ENCODE data around the gene ACBD6.

The ACBD6 gene

GRCh38 chr1:180521474-180522212 is 19.3 kb upstream of the ACBD6 start (continued):
- TF ChIP-seq, protein P1, sequence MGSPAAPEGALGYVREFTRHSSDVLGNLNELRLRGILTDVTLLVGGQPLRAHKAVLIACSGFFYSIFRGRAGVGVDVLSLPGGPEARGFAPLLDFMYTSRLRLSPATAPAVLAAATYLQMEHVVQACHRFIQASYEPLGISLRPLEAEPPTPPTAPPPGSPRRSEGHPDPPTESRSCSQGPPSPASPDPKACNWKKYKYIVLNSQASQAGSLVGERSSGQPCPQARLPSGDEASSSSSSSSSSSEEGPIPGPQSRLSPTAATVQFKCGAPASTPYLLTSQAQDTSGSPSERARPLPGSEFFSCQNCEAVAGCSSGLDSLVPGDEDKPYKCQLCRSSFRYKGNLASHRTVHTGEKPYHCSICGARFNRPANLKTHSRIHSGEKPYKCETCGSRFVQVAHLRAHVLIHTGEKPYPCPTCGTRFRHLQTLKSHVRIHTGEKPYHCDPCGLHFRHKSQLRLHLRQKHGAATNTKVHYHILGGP (tag by site-specific recombination; IDR thresholded peaks at IDR 0.05) = peak; percentile 87
- peak; percentile 20; the same call in 1 of the 2 replicates for TF ChIP-seq ZNF335 (tag by site-specific recombination; conservative IDR thresholded peaks at IDR 0.05)
- TF ChIP-seq, protein P2, sequence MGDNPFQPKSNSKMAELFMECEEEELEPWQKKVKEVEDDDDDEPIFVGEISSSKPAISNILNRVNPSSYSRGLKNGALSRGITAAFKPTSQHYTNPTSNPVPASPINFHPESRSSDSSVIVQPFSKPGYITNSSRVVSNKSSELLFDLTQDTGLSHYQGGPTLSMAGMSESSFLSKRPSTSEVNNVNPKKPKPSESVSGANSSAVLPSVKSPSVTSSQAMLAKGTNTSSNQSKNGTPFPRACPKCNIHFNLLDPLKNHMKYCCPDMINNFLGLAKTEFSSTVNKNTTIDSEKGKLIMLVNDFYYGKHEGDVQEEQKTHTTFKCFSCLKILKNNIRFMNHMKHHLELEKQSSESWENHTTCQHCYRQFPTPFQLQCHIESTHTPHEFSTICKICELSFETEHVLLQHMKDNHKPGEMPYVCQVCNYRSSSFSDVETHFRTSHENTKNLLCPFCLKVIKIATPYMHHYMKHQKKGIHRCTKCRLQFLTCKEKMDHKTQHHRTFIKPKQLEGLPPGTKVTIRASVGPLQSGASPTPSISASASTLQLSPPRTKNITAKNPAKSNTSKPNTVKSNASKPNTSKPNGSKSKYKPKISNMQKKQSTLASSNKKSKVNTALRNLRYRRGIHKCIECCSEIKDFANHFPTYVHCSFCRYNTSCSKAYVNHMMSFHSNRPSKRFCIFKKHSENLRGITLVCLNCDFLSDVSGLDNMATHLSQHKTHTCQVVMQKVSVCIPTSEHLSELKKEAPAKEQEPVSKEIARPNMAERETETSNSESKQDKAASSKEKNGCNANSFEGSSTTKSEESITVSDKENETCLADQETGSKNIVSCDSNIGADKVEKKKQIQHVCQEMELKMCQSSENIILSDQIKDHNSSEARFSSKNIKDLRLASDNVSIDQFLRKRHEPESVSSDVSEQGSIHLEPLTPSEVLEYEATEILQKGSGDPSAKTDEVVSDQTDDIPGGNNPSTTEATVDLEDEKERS (tag by site-specific recombination; IDR thresholded peaks at IDR 0.05) = no peak
- no peak for TF ChIP-seq ZBTB21 (tag by site-specific recombination; IDR thresholded peaks at IDR 0.05)
- peak; percentile 89 for TF ChIP-seq TCF7L2 (IDR thresholded peaks at IDR 0.05; ENCODE audit: borderline replicate concordance, low read depth, low read length)

GRCh38 chr1:180519846-180520245 is 17.5 kb upstream of the ACBD6 start:
- Histone ChIP-seq H3K4me1 (ENCODE audit: control insufficient read depth, insufficient read depth, low read length) (no peaks in the 10 kb centered on the region), H3K9me3 (ENCODE audit: control insufficient read depth, insufficient read depth, low read depth, low read length) (no peaks in the 10 kb centered on the region), H3K36me3 (ENCODE audit: control insufficient read depth in 2 of 2, insufficient read depth in 1 of 2, low read length in 2 of 2) (no peaks in the 10 kb centered on the region), H3K27ac (ENCODE audit: extremely low read depth, low read depth, low read length) (no peak overlapping the region), H3K4me3 (ENCODE audit: low read depth, low read length) (no peak overlapping the region)
- no peak for TF ChIP-seq EGR2 (tag by site-specific recombination; IDR thresholded peaks at IDR 0.05; ENCODE audit: low read depth)
- TF ChIP-seq MEIS1 (CRISPR knock-in tag; IDR thresholded peaks at IDR 0.05; ENCODE audit: borderline replicate concordance) = no peak
- TF ChIP-seq, protein P2 (tag by site-specific recombination; IDR thresholded peaks at IDR 0.05) = no peak
- no peak for TF ChIP-seq ZNF140 (tag by site-specific recombination; IDR thresholded peaks at IDR 0.05)
- no peak for TF ChIP-seq ZFP69B (tag by site-specific recombination; IDR thresholded peaks at IDR 0.05)
- TF ChIP-seq GLI2 (tag by site-specific recombination; IDR thresholded peaks at IDR 0.05; ENCODE audit: borderline replicate concordance, low read depth) = no peak
- no peak for TF ChIP-seq ZNF658 (tag by site-specific recombination; IDR thresholded peaks at IDR 0.05)
- TF ChIP-seq ZNF677 (tag by site-specific recombination; IDR thresholded peaks at IDR 0.05) = no peak
- CTCF ChIA-PET = interaction anchor here (0.6 to 9.7 kb wide), 3 partner anchors 14 to 344 kb away, joined by 3 to 137 read pairs (median 7); no protein-coding TSS in a partner anchor
- POLR2A ChIA-PET = no interaction called here

DNA sequence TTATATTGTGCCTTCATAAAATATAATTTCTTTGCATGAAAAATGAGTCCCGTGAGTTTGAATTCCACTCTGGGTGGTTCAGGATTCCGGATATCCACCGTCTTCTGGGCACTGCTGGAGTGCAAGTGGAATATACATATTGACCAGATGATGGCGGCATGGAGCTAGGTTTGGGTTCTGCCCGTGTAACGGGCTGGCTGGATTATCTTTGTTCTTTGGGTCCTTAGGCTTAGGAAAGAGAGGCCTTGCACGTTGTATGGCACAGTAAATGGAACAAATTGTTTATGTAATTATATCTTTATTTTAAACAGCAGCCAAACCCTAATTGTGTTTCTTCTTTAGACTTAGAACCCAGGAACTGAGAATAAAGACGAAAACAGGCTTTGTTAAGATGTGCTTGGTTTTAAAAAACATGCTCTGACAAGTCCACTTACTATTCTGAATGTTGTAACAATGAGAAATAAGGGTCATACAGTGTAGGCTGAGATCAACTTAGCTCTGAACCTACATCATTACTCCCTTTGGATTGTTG is 13.5 kb upstream of the ACBD6 start:
- Histone ChIP-seq H3K36me3 (ENCODE audit: control insufficient read depth in 2 of 2, insufficient read depth in 1 of 2, low read length in 2 of 2) (no peaks in the 10 kb centered on the region), H3K27ac (ENCODE audit: extremely low read depth, low read depth, low read length) (no peak overlapping the region)
- TF ChIP-seq ZNF747 (tag by site-specific recombination; IDR thresholded peaks at IDR 0.05) (no peak), TRIM28 (IDR thresholded peaks at IDR 0.05; ENCODE audit: borderline replicate concordance, low read length) (peak; percentile 39; the same call in 1 of the 2 replicates), ZBTB17 (tag by site-specific recombination; IDR thresholded peaks at IDR 0.05) (peak; percentile 71), ZEB2 (tag by site-specific recombination; IDR thresholded peaks at IDR 0.05) (0 out of 2 replicates have a peak, but pooled peaks have one; percentile 15), ZNF654 (tag by site-specific recombination; IDR thresholded peaks at IDR 0.05; ENCODE audit: low read depth) (peak; percentile 98), OVOL3 (tag by site-specific recombination; IDR thresholded peaks at IDR 0.05) (0 out of 2 replicates have a peak, but pooled peaks have one; percentile 24), PRDM1 (tag by site-specific recombination; IDR thresholded peaks at IDR 0.05) (no peak)
- TF ChIP-seq, protein P3, sequence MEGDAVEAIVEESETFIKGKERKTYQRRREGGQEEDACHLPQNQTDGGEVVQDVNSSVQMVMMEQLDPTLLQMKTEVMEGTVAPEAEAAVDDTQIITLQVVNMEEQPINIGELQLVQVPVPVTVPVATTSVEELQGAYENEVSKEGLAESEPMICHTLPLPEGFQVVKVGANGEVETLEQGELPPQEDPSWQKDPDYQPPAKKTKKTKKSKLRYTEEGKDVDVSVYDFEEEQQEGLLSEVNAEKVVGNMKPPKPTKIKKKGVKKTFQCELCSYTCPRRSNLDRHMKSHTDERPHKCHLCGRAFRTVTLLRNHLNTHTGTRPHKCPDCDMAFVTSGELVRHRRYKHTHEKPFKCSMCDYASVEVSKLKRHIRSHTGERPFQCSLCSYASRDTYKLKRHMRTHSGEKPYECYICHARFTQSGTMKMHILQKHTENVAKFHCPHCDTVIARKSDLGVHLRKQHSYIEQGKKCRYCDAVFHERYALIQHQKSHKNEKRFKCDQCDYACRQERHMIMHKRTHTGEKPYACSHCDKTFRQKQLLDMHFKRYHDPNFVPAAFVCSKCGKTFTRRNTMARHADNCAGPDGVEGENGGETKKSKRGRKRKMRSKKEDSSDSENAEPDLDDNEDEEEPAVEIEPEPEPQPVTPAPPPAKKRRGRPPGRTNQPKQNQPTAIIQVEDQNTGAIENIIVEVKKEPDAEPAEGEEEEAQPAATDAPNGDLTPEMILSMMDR (tag by site-specific recombination; IDR thresholded peaks at IDR 0.05) = peak; percentile 74
- TF ChIP-seq, protein P4, sequence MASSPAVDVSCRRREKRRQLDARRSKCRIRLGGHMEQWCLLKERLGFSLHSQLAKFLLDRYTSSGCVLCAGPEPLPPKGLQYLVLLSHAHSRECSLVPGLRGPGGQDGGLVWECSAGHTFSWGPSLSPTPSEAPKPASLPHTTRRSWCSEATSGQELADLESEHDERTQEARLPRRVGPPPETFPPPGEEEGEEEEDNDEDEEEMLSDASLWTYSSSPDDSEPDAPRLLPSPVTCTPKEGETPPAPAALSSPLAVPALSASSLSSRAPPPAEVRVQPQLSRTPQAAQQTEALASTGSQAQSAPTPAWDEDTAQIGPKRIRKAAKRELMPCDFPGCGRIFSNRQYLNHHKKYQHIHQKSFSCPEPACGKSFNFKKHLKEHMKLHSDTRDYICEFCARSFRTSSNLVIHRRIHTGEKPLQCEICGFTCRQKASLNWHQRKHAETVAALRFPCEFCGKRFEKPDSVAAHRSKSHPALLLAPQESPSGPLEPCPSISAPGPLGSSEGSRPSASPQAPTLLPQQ (tag by site-specific recombination; IDR thresholded peaks at IDR 0.05) = 0 out of 2 replicates have a peak, but pooled peaks have one; percentile 18

More for the DNA sequence above, 13.5 kb upstream of the ACBD6 start:
- Histone ChIP-seq H3K4me1 (ENCODE audit: control insufficient read depth, insufficient read depth, low read length) (no peaks in the 10 kb centered on the region), H3K9me3 (ENCODE audit: control insufficient read depth, insufficient read depth, low read depth, low read length) (no peaks in the 10 kb centered on the region), H3K4me3 (ENCODE audit: low read depth, low read length) (no peak overlapping the region)
- ChIA-PET POLR2A (interaction anchor here (0.8 to 1.4 kb wide), 4 partner anchors 8 to 506 kb away, joined by 3 to 10 read pairs (median 3); partner anchors contain the start of genes ACBD6 and XPR1), CTCF (interaction anchor here (0.5 to 9.7 kb wide), 26 partner anchors 8 to 1593 kb away, joined by 3 to 137 read pairs (median 5); no protein-coding TSS in a partner anchor)

Measured in HEK293 (cell line).